Neural cell (in vitro differentiated cells): ENCODE measurements around the gene CCDC158. TPM values are rescaled to one million over a fixed set of nuclear protein-coding genes. Genes with fewer than 3 reads are reported as not detected.

Source experiments
- H2AFZ ChIP-seq: fragments of 200-600, 300-800 bp; sonication (generic), shearing (Covaris generic); 2 replicates; pipeline ENCODE4 v1.6.0; 2014; ENCODE audit warnings: low read depth, mild to moderate bottlenecking, antibody characterized with exemption, low read length, moderate library complexity
- H3F3A ChIP-seq: fragments of 200-600 bp; shearing (Covaris generic); 2 replicates; pipeline ENCODE4 v1.6.1; 2016; ENCODE audit warnings: mild to moderate bottlenecking, moderate library complexity, mixed read lengths, antibody characterized with exemption, low read length; ENCODE audit not compliant: insufficient read depth, poor library complexity, severe bottlenecking
- H3K27ac ChIP-seq: fragments of 200-600, 300-800 bp; sonication (generic), shearing (Covaris generic); 2 replicates; pipeline ENCODE4 v1.5.1; 2014; ENCODE audit warnings: mild to moderate bottlenecking, low read length, moderate library complexity
- H3K27me3 ChIP-seq: fragments of 300-800, 200-600 bp; sonication (generic), shearing (Covaris generic); 2 replicates; pipeline ENCODE4 v1.6.0; 2014; ENCODE audit warnings: mild to moderate bottlenecking, low read depth, low read length, moderate library complexity; ENCODE audit not compliant: insufficient read depth
- H3K36me3 ChIP-seq: fragments of 300-800, 200-600 bp; sonication (generic), shearing (Covaris generic); 2 replicates; pipeline ENCODE4 v1.5.1; 2014; ENCODE audit warnings: mild to moderate bottlenecking, antibody characterized with exemption, low read length, moderate library complexity; ENCODE audit not compliant: insufficient read depth
- H3K4me2 ChIP-seq: fragments of 300-800, 200-600 bp; sonication (generic), shearing (Covaris generic); 2 replicates; pipeline ENCODE4 v1.6.0; 2014; ENCODE audit warnings: mild to moderate bottlenecking, low read length
- H3K4me3 ChIP-seq: fragments of 300-800, 200-600 bp; sonication (generic), shearing (Covaris generic); 2 replicates; pipeline ENCODE4 v1.5.1; 2014; ENCODE audit warnings: mild to moderate bottlenecking, low read length, moderate library complexity
- H3K79me2 ChIP-seq: fragments of 200-600 bp; shearing (Covaris generic); replicated peaks from 2 replicates; pipeline ENCODE4 v1.6.0; 2014; ENCODE audit warnings: mild to moderate bottlenecking, low read length, moderate library complexity; ENCODE audit not compliant: insufficient read depth
- H3K9ac ChIP-seq: fragments of 300-800, 200-600 bp; sonication (generic), shearing (Covaris generic); 2 replicates; pipeline ENCODE4 v1.6.1; 2016; ENCODE audit warnings: mild to moderate bottlenecking, low read length, mixed read lengths
- H3K9me2 ChIP-seq: fragments of 200-600 bp; shearing (Covaris generic); 2 replicates; pipeline ENCODE4 v1.6.1; 2016; ENCODE audit warnings: mild to moderate bottlenecking, low read length, mixed read lengths; ENCODE audit not compliant: insufficient read depth
- H3K9me3 ChIP-seq: fragments of 200-600, 300-800 bp; sonication (generic), shearing (Covaris generic); 2 replicates; pipeline ENCODE4 v1.6.1; 2016; ENCODE audit warnings: mild to moderate bottlenecking, mixed run types, low read length, moderate library complexity, mixed read lengths
- H4K20me1 ChIP-seq: fragments of 200-600 bp; shearing (Covaris generic); 2 replicates; pipeline ENCODE4 v1.6.1; 2016; ENCODE audit warnings: mild to moderate bottlenecking, mixed run types; ENCODE audit not compliant: insufficient read depth
- CTCF ChIP-seq: fragments of 450-650 bp; IDR thresholded peaks from 2 replicates; pipeline ENCODE4 v1.5.1; 2014; ENCODE audit warnings: antibody characterized with exemption, mild to moderate bottlenecking, moderate library complexity; ENCODE audit not compliant: poor library complexity, severe bottlenecking
- EP300 ChIP-seq: fragments of 450-650 bp; conservative IDR thresholded peaks from 2 replicates; pipeline ENCODE4 v1.6.1; 2014; ENCODE audit warnings: antibody characterized with exemption, mild to moderate bottlenecking, moderate library complexity; ENCODE audit not compliant: poor library complexity, severe bottlenecking
- EZH2 ChIP-seq: fragments of 200-600, 300-800 bp; shearing (Covaris generic), sonication (generic); IDR thresholded peaks from 2 replicates; pipeline ENCODE4 v1.6.1; 2014; ENCODE audit warnings: antibody characterized with exemption, low read length, borderline replicate concordance, mild to moderate bottlenecking; ENCODE audit not compliant: insufficient read depth, poor library complexity, severe bottlenecking
- MXI1 ChIP-seq: fragments of 450-650 bp; conservative IDR thresholded peaks from 2 replicates; pipeline ENCODE4 v1.6.1; 2014; ENCODE audit warnings: antibody characterized with exemption, mild to moderate bottlenecking; ENCODE audit not compliant: poor library complexity, severe bottlenecking
- POLR2AphosphoS5 ChIP-seq: IDR thresholded peaks from 2 replicates; pipeline ENCODE4 v1.6.1; 2012
- RAD21 ChIP-seq: fragments of 450-650 bp; conservative IDR thresholded peaks from 2 replicates; pipeline ENCODE4 v1.6.1; 2014; ENCODE audit warnings: antibody characterized with exemption, mild to moderate bottlenecking, moderate library complexity
- REST ChIP-seq: IDR thresholded peaks from 2 replicates; pipeline ENCODE4 v1.6.1; 2012; ENCODE audit warnings: borderline replicate concordance
- SMC3 ChIP-seq: fragments of 450-650 bp; conservative IDR thresholded peaks from 2 replicates; pipeline ENCODE4 v1.6.1; 2014; ENCODE audit warnings: antibody characterized with exemption, mild to moderate bottlenecking, moderate library complexity; ENCODE audit not compliant: poor library complexity
- TAF1 ChIP-seq: IDR thresholded peaks from 2 replicates; pipeline ENCODE4 v1.6.1; 2012; ENCODE audit warnings: low read depth
- polyA plus RNA-seq: library from polyadenylated mRNA; depleted of rRNA; stranded (reverse); fragments of >200 nt; gene quantifications from 2 replicates; pipeline ENCODE4 v1.2.3, GENCODE V29; 2014

CCDC158 gene
- polyA plus RNA-seq, 1 donor from 2014 or later, result not detected

- Histone ChIP-seq H3K4me3 (peak overlapping the region; percentile 56), H4K20me1 (no peaks in the 10 kb centered on the region), H3K9ac (peak overlapping the region; percentile 51), H3F3A (no peaks in the 10 kb centered on the region), H2AFZ (no peak overlapping the region), H3K9me3 (no peaks in the 10 kb centered on the region), H3K79me2 (peaks cover 64% of the 10 kb centered on the region), H3K36me3 (no peaks in the 10 kb centered on the region), H3K27ac (peak overlapping the region; percentile 80), H3K4me2 (peak overlapping the region; percentile 84), H3K27me3 (no peaks in the 10 kb centered on the region), H3K9me2 (no peaks in the 10 kb centered on the region)
- peak; percentile 29 for TF ChIP-seq REST
- TF ChIP-seq POLR2AphosphoS5, result no peak
These were observed 28.9 kb upstream of the CCDC158 start for GRCh38 chr4:76449833-76450232.

GRCh38 chr4:76449362-76449767 is 28.4 kb upstream of the CCDC158 start:
- H2AFZ ChIP-seq, result no peak overlapping the region

GRCh38 chr4:76448211-76448610 is 27.3 kb upstream of the CCDC158 start:
- H4K20me1 ChIP-seq, result no peaks in the 10 kb centered on the region
- H3K9me3 ChIP-seq, result no peaks in the 10 kb centered on the region
- H3K9ac ChIP-seq, result no peak overlapping the region
- no peak overlapping the region for H2AFZ ChIP-seq
- H3K27me3 ChIP-seq, result no peaks in the 10 kb centered on the region
- H3K4me2 ChIP-seq, result no peak overlapping the region
- H3K9me2 ChIP-seq, result no peaks in the 10 kb centered on the region
- no peaks in the 10 kb centered on the region for H3K36me3 ChIP-seq
- H3K79me2 ChIP-seq, result peaks cover 62% of the 10 kb centered on the region
- peak overlapping the region; percentile 80 for H3K27ac ChIP-seq
- H3F3A ChIP-seq, result no peaks in the 10 kb centered on the region
- H3K4me3 ChIP-seq, result no peak overlapping the region
- no peak for TF ChIP-seq SMC3
- no peak for TF ChIP-seq TAF1
- TF ChIP-seq RAD21, result no peak
- no peak for TF ChIP-seq EZH2
- TF ChIP-seq CTCF, result no peak
- no peak for TF ChIP-seq POLR2AphosphoS5
- TF ChIP-seq REST, result no peak
- TF ChIP-seq MXI1, result no peak
- TF ChIP-seq EP300, result no peak

More at GRCh38 chr4:76449362-76449767, 28.4 kb upstream of the CCDC158 start:
- Histone ChIP-seq H3K27ac (peak overlapping the region; percentile 80), H3K79me2 (peaks cover 61% of the 10 kb centered on the region), H3K27me3 (no peaks in the 10 kb centered on the region), H3K9ac (peak overlapping the region; percentile 51), H3K4me2 (peak overlapping the region; percentile 84), H3K36me3 (no peaks in the 10 kb centered on the region), H4K20me1 (no peaks in the 10 kb centered on the region), H3F3A (no peaks in the 10 kb centered on the region), H3K4me3 (peak overlapping the region; percentile 56), H3K9me2 (no peaks in the 10 kb centered on the region), H3K9me3 (no peaks in the 10 kb centered on the region)
- TF ChIP-seq POLR2AphosphoS5 (no peak), RAD21 (no peak), MXI1 (peak; percentile 37), EP300 (peak; percentile 83)
